IMR-90 (cell line): Measurements from ENCODE around the gene PCNX2. TPM values are rescaled to one million over a fixed set of nuclear protein-coding genes. Genes with fewer than 3 reads are reported as not detected.
"Not testable (repeated sequence)": the region's sequence is repeated elsewhere in the genome, so short reads cannot be mapped to it uniquely, and the experiment has no call there.

Experiments
- ATAC-seq: fragments of 200-7000 bp; cut with Tn5 transposase; 2 replicates; pipeline ENCODE4 v1.9.1; 2020; ENCODE audit warnings: low read depth, mild to moderate bottlenecking, moderate library complexity
- BruUV-seq: library from RNA; stranded (reverse); fragments of 400-500 nt; replicated peaks from 2 replicates; lab custom pipeline; 2021; lab: Mats Ljungman, UMichigan
- CTCF ChIA-PET: fragments of 300-600 bp; formaldehyde crosslinking; extraction: SDS; loops from one replicate; lab custom pipeline; 2021; ENCODE audit warnings: antibody characterized with exemption; lab: Yijun Ruan, JAX
- POLR2A ChIA-PET: fragments of 300-600 bp; sonication (Branson Sonifier 250); formaldehyde crosslinking; loops from one replicate; lab custom pipeline; 2022; ENCODE audit warnings: antibody characterized with exemption; ENCODE audit not compliant: unreplicated experiment; lab: Charles Lee
- DNase-seq: peaks from one replicate; pipeline ENCODE4 v3.0.0; 2013
- H2AFZ ChIP-seq: replicated peaks from 2 replicates; pipeline ENCODE3; 2013; ENCODE audit warnings: low read length, mild to moderate bottlenecking; ENCODE audit not compliant: poor library complexity
- H2AK5ac ChIP-seq: 2 replicates; pipeline ENCODE4 v1.6.1; 2013; ENCODE audit warnings: low read depth, low read length, inconsistent platforms
- H2AK9ac ChIP-seq: replicated peaks from 2 replicates; pipeline ENCODE3; 2013; ENCODE audit warnings: mild to moderate bottlenecking, low read depth, low read length, moderate library complexity; ENCODE audit not compliant: poor library complexity
- H2BK120ac ChIP-seq: 2 replicates; pipeline ENCODE4 v1.6.1; 2013; ENCODE audit warnings: low read depth, low read length, inconsistent platforms
- H2BK15ac ChIP-seq: 3 replicates; pipeline ENCODE4 v1.6.1; 2013; ENCODE audit warnings: low read depth, low read length, inconsistent platforms
- H2BK20ac ChIP-seq: 2 replicates; pipeline ENCODE4 v1.6.1; 2013; ENCODE audit warnings: low read depth, mild to moderate bottlenecking, inconsistent platforms, low read length, moderate library complexity
- H2BK5ac ChIP-seq: 2 replicates; pipeline ENCODE4 v1.6.1; 2013; ENCODE audit warnings: mild to moderate bottlenecking, low read depth, low read length, inconsistent platforms; ENCODE audit not compliant: poor library complexity, severe bottlenecking
- H3K14ac ChIP-seq: replicated peaks from 2 replicates; pipeline ENCODE4 v1.6.1; 2013; ENCODE audit warnings: low read depth, low read length, inconsistent platforms
- H3K18ac ChIP-seq: 2 replicates; pipeline ENCODE4 v1.6.1; 2013; ENCODE audit warnings: low read depth, low read length, control low read depth
- H3K23ac ChIP-seq: 2 replicates; pipeline ENCODE4 v1.6.1; 2013; ENCODE audit warnings: low read depth, low read length, inconsistent platforms
- H3K27ac ChIP-seq: 2 replicates; pipeline ENCODE4 v1.5.1; 2013; ENCODE audit warnings: mild to moderate bottlenecking, control low read depth, low read length; ENCODE audit not compliant: insufficient read depth
- H3K27me3 ChIP-seq: 2 replicates; pipeline ENCODE4 v1.6.1; 2013; ENCODE audit warnings: low read length; ENCODE audit not compliant: control insufficient read depth, insufficient read depth
- H3K36me3 ChIP-seq: 2 replicates; pipeline ENCODE4 v1.6.1; 2013; ENCODE audit warnings: low read length, mixed read lengths; ENCODE audit not compliant: control insufficient read depth, insufficient read depth
- H3K4ac ChIP-seq: 2 replicates; pipeline ENCODE4 v1.6.1; 2013; ENCODE audit warnings: low read depth, low read length, inconsistent platforms
- H3K4me1 ChIP-seq: 2 replicates; pipeline ENCODE4 v1.6.1; 2013; ENCODE audit warnings: low read length, mixed read lengths; ENCODE audit not compliant: control insufficient read depth, insufficient read depth
- H3K4me2 ChIP-seq: 2 replicates; pipeline ENCODE4 v1.6.1; 2013; ENCODE audit warnings: low read depth, mild to moderate bottlenecking, control low read depth, low read length, moderate library complexity
- H3K4me3 ChIP-seq: 2 replicates; pipeline ENCODE4 v1.5.1; 2013; ENCODE audit warnings: low read depth, mild to moderate bottlenecking, control low read depth, low read length, moderate library complexity; ENCODE audit not compliant: insufficient read depth
- H3K56ac ChIP-seq: 2 replicates; pipeline ENCODE4 v1.6.1; 2013; ENCODE audit warnings: low read length, inconsistent platforms; ENCODE audit not compliant: insufficient read depth; ENCODE audit errors: extremely low read depth
- H3K79me1 ChIP-seq, 2 experiments: 2 replicates each; pipeline ENCODE4 v1.6.1; 2013; ENCODE audit warnings: low read length in 2 of 2, inconsistent platforms in 1 of 2, low read depth in 1 of 2
- H3K9ac ChIP-seq: 2 replicates; pipeline ENCODE4 v1.6.1; 2013; ENCODE audit warnings: low read depth, low read length, control low read depth
- H3K9me1 ChIP-seq: 2 replicates; pipeline ENCODE4 v1.6.1; 2013; ENCODE audit warnings: low read length, inconsistent platforms; ENCODE audit not compliant: insufficient read depth
- H3K9me3 ChIP-seq: 2 replicates; pipeline ENCODE4 v1.6.1; 2013; ENCODE audit warnings: low read length; ENCODE audit not compliant: control insufficient read depth, insufficient read depth
- H4K20me1 ChIP-seq: 2 replicates; pipeline ENCODE4 v1.6.1; 2013; ENCODE audit warnings: low read length, inconsistent platforms; ENCODE audit not compliant: insufficient read depth
- H4K5ac ChIP-seq: 2 replicates; pipeline ENCODE4 v1.6.1; 2013; ENCODE audit warnings: mild to moderate bottlenecking, low read depth, low read length, control low read depth
- H4K8ac ChIP-seq, 2 experiments: 2 replicates each; pipeline ENCODE4 v1.6.1; 2013; ENCODE audit warnings: low read depth in 2 of 2, low read length in 2 of 2, control low read depth in 1 of 2, inconsistent platforms in 1 of 2
- H4K91ac ChIP-seq: 2 replicates; pipeline ENCODE4 v1.6.1; 2013; ENCODE audit warnings: low read depth, low read length, inconsistent platforms; ENCODE audit not compliant: insufficient read depth
- WGBS, 2 experiments: methylation state at CpG; one replicate each; pipeline versions ENCODE4 v1.1.5 to v1.1.7; 2013; ENCODE audit warnings: missing lambda C conversion rate in 2 of 2; ENCODE audit not compliant: insufficient read length in 1 of 2; ENCODE audit errors: extremely low coverage in 2 of 2; 5-methylcytosine and 5-hydroxymethylcytosine counted together
- dilution Hi-C: fragments of 300-500 bp; cut with HindIII; formaldehyde crosslinking; loops from one replicate; pipeline ENCODE4 v1.14.3; 2018; ENCODE audit warnings: low sequenced_read_pairs; ENCODE audit not compliant: unreplicated experiment
- in situ Hi-C: fragments of 300-500 bp; cut with MboI; formaldehyde crosslinking; loops from 3 replicates; pipeline ENCODE4 v1.14.3; 2019; ENCODE audit warnings: low sequenced_read_pairs, inconsistent platforms, mixed read lengths
- intact Hi-C: fragments of 100-400 bp; cut with micrococcal nuclease; formaldehyde crosslinking; loops from 2 replicates; pipeline ENCODE4 v1.10.0; 2022
- polyA plus RNA-seq, 3 experiments: library from polyadenylated mRNA; depleted of rRNA; stranded (reverse); fragments of >200 nt; gene quantifications; 2 replicates each; pipeline ENCODE4 v1.2.3, GENCODE V29; 2012; ENCODE audit warnings: low replicate concordance in 1 of 3
- total RNA-seq: library from RNA; depleted of rRNA; stranded (reverse); fragments of >200 nt; gene quantifications from 2 replicates; pipeline ENCODE4 v1.2.3, GENCODE V29; 2012

The PCNX2 gene
- total and polyA plus RNA-seq, 2 of the 4 experiments (the other 2 are of a cell fraction), result 15.9 to 22.6 TPM

DNA sequence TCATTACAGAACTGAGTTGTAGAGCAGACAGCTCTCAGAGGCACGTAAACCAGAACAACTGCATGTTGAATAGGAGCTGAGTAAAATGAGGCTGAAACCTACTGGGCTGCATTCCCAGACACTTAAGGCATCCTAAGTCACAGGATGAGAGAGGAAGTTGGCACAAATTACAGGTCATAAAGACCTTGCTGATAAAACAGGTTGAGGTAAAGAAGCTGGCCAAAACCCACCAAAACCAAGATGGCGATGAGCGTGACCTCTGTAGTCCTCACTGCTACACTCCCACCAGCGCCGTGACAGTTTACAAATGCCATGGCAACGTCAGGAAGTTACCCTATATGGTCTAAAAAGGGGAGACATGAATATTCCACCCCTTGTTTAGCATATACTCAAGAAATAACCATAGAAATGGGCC is 187.8 kb downstream of the PCNX2 start:
- H2AFZ ChIP-seq, H3K4ac ChIP-seq, H3K9me3 ChIP-seq, H3K36me3 ChIP-seq, H3K23ac ChIP-seq, H2AK9ac ChIP-seq, H2BK5ac ChIP-seq, H3K4me3 ChIP-seq, H3K14ac ChIP-seq, BruUV-seq, intact Hi-C loops, H3K56ac ChIP-seq, H4K20me1 ChIP-seq, H3K79me1 ChIP-seq, H4K91ac ChIP-seq, H3K9ac ChIP-seq, H3K27ac ChIP-seq, ATAC-seq, H3K9me1 ChIP-seq, H3K27me3 ChIP-seq, in situ Hi-C loops, H2BK20ac ChIP-seq, H3K4me2 ChIP-seq, CTCF ChIA-PET, dilution Hi-C loops, H2BK15ac ChIP-seq: not testable (repeated sequence)
- H3K4me1 ChIP-seq, result peaks cover 16% of the 10 kb centered on the region
- POLR2A ChIA-PET, result interaction anchor here (0.6 kb wide), 1 partner anchor 1818 kb away, joined by 3 read pairs; no protein-coding TSS in a partner anchor
- peak overlapping the region; percentile 51 for H3K18ac ChIP-seq
- peak; percentile 22 for DNase-seq
- H4K5ac ChIP-seq, result 0 out of 2 replicates have a peak overlapping the region, but pooled peaks have one; percentile 20
- peak overlapping the region; percentile 13; the same call in 1 of the 2 replicates for H2BK120ac ChIP-seq
- whole genome bisulfite sequencing, 2 experiments, result no CpG with 5 or more reads among the region's 6 CpGs
- peak overlapping the region; percentile 58; the same call in 1 of the 2 replicates for H2AK5ac ChIP-seq
- peak overlapping the region in 1 of 2 experiments; percentile 59; a peak in 1 of 4 replicates for H4K8ac ChIP-seq
